Urothelium cell line (cell line): ENCODE measurements around the gene CHRNG.

Experiments used
- DNase-seq: peaks from one replicate; pipeline ENCODE4 v3.0.0; 2011; ENCODE audit warnings: low spot score, mixed read lengths
- FAIRE-seq: peaks from 2 replicates; lab custom pipeline; 2011; peaks lifted over from hg19 to GRCh38; lab: Jason Lieb, UNC

Gene CHRNG

DNA sequence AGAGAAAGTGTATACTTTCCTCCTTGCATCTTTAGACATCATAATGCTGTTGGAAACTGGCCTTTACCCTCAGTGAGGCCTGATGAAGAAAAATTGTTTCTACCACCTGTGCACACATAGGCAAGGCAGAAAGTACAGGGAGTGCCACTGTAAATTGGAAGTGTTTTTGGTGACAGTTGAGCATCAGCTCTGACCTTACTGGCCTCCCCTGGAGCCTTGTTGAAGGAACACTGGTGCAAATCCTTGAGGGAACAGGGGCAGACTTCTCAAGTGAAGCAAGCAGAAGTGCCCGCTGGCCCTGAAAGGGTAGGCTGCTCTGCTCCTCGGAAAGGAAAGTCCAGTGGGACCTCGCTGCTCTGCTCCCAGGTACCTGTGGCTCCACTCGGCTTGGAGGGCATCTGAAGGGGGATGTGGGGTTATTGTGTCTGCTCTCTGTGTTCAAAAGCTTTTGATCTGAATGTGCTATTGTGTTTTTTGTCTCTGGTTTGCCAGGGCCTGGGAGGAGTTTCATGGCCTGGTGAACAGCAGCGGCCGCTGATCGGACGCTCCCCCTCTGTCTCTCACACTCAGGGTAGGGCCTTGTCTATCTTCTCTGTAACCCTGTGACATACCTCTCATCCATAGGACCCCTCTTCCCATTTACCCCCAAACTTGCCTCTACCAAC lies 34.4 kb downstream of the CHRNG start:
- FAIRE-seq = no peak
- no peak for DNase-seq

DNA sequence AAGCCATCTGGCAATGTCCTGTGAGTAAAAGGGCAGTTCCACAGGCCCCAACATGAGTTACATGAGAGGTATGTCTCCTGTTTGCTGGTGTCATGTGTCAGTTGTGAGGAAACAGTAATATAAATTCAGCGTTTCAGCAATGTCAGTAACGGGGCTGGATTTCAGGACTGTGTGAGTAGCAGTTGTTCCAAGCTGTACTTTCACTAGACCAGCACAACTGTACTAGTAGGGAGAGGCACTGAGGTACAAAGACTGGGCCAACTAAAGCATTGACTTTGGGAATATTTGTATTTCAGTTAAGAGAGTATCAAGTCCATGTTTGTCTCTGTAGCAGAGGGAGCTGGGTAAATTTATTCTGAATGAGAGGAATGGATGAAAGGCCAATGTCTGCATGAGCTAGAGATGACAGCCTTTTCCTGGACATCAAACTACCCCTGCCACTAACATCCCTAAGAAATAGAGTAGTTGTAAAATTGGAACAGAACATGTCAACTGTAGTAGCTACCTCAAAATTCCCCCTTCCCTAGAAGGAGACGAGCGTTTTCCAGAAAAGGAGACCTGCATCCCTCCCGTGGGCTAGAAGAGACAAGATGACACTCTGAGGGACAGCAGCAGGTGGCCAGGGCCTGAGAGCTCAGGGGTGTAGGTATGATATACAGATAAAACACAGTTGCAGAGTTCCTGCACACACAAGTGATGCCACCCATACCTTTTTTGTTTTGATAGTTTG lies 35.3 kb downstream of the CHRNG start:
- DNase-seq (no peak), FAIRE-seq (no peak)

DNA sequence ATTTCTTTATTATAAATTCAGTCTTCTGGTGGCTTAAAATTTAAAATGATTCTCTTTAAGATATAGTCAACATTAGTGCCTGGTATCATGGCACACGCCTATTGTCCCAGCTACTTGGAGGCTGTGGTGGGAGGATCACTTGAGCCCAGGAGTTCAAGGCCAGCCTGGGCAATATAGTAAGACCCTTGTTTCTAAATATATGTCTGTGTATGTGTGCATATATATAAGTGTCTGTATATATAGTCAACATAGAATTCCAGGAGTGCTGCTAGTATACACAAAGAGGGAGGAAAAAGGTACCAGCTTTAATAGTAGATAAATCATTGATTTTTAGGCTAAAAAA lies 35.9 kb downstream of the CHRNG start:
- FAIRE-seq (no peak), DNase-seq (no peak)

DNA sequence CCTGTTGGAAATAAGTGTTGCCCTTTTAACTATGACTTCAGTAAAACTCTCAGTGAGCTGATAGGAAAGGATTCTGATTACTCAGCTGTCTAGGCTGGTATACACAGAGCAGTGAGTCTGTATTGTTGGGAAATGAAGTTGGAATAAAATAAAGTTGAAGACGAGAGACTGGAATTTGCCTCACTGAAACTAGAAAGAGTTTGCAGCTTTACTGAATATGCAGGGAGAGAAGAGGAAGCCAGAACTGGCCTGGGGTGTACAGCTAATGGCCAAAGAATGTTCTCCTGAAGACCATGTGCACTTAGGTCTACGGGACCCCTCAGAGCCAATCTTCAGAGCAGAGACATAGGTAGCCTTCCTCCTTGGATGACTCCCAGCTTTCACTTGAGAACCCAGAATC lies 37.5 kb downstream of the CHRNG start:
- no peak for DNase-seq
- no peak for FAIRE-seq

DNA sequence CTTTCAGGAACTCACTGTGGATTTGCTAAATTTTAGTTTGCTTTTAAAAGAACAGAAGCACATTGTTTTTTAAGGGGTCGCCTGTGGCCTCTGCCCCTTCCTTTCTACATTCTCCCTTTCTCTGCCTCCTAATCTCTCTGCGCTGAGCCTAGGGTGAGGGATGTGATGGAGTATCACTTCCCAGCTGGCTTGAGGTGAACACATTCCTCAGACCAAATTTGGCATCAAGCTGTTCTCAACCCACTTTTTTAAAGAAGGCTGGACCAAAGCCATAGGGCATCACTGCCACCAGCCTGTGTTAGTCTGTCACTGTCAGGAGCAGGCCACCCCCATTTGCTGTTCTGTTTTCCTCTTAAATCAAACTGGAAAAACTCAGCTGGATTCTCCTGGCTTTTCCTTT lies 38.3 kb downstream of the CHRNG start:
- FAIRE-seq = no peak

DNA sequence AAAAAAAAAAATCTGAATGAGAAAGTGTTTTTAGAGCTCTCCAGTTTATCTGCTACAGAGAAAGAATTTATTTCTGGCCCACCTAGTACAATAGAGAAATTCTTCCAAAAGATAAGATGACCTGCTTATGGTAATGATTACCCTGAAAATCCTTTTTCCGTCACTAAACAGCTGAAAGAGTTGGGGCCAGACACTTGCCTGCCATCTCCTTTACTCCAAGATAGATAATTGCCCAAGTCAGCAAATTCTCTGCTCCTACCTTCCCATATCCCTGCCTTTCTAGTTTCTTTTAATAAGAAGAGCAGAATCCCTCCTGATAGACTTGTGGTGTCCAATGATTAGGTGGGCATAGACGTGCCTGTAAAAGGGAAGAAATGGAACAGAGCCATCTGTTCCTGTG lies 39.1 kb downstream of the CHRNG start:
- DNase-seq (no peak), FAIRE-seq (no peak)

More for the DNA sequence above, 38.3 kb downstream of the CHRNG start:
- no peak for DNase-seq

DNA sequence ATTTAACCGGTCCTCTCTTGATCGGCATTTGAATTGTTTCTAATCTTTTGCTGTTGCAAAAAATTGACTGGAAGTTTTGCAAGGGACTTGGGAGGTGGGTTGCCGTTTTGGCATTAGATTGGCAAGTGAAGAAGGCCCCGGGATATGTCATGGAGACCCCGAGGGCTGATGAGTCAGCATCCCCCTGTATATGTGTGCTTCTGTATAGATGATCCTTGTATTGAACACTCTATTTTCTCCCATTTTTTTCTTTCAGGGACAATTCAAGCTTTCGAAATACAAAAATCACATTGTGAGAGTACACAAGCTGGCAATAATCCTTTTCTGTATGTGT lies 41.1 kb downstream of the CHRNG start:
- FAIRE-seq = no peak

DNA sequence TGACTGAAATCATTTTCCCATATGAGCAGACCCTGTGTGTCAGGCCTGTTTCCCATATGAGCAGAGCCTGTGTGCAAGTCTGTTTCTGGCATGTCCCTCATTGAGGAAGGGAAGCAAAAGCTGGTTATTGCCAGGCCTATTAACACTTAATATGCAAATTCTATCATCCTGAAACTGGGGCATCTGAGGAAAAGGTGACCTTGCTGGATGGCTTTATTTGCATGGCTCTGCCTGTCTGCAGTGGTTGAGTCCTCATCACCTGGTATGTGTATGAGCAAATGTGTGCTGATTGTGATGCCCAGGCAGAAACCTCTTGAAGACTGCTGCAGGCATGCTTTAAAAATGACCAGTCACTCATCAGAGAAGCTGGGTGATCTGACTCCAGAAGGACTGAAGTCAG lies 42.2 kb downstream of the CHRNG start:
- FAIRE-seq (no peak), DNase-seq (no peak)

More for the DNA sequence above, 41.1 kb downstream of the CHRNG start:
- DNase-seq = no peak

DNA sequence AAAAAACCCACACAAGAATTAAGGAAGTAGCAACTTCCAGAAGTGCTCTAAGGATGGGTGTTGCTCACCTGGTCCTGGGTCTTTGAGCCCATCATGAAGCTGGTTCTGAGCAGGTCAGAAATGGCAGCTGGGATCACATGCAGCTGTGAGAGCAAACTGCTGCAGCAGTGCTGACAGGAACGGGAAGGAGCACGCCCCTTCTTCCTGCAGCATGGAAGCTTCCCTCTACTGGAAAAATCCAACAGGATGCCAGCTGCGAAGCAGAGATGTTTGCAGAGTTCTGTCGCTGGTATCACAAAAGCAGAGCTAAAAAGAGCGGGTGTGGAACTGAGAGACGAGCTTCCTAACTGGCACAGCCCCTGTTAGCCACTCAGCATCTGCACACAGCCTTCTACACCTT lies 44.7 kb downstream of the CHRNG start:
- DNase-seq = no peak
- no peak for FAIRE-seq

DNA sequence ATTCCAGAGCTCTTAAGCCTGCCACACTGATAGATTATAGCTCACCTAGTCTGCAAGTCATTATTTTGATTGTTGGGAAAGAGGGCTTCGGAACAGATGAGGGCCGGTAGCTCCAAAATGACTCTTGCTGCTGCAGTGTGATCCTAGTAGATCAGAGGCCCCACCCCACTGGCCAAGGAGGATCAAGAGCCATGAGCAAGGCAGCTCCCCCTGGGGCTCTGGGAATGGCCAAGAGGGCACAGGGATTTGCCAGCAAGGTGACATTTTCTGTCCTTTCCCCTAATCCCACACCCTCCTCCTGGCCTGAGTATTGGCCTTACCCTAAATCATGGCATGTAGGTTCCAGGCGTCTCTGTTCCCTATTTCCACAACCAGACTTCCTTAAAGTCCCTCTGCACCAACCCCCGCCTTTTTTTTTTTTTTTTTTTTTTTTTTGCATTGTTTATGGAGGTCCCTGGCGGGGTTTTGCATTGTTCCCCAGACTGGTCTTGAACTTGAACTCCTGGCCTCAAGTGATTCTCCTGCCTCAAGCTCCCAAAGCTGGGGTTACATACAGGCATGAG lies 47.5 kb downstream of the CHRNG start:
- DNase-seq (no peak), FAIRE-seq (no peak)

DNA sequence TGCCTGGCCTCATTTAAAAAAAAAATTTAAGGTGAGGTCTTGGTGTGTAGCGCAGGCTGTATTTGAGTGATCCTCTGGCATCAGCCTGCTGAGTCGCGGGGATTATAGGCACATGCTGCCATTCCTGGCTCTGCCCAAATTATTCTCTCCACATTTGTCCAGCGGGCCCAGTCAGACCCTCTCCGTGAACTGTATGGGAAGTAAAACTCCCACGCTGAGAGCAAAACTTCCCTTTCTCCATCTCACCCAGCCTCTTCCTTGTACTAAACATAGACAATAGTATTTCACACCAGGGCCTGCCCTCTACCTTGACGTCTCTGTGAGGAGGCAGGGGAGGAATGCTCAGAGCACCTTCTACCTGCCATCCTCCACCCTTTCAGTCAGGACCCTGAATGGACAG lies 48.0 kb downstream of the CHRNG start:
- DNase-seq (no peak), FAIRE-seq (no peak)

DNA sequence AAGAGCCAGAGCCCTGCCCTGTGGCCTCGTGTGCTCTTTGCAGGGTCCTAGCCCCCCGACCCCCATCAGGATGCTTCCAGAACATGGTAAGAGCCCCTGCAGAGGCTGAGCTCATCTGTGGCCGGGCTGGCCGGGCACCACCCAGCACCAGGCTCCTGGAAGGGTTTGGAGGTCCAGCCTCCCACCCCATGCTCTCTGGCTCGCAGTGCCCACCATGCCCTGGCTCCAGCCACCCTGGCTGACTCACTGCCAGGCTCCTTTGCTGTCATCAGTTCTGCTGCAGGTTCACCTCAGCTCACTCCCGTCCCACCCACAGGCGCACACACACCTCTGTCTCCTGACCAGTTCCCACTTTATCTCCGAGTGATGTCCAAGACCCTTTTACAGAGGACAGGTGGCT lies 48.5 kb downstream of the CHRNG start:
- FAIRE-seq = no peak
- no peak for DNase-seq

DNA sequence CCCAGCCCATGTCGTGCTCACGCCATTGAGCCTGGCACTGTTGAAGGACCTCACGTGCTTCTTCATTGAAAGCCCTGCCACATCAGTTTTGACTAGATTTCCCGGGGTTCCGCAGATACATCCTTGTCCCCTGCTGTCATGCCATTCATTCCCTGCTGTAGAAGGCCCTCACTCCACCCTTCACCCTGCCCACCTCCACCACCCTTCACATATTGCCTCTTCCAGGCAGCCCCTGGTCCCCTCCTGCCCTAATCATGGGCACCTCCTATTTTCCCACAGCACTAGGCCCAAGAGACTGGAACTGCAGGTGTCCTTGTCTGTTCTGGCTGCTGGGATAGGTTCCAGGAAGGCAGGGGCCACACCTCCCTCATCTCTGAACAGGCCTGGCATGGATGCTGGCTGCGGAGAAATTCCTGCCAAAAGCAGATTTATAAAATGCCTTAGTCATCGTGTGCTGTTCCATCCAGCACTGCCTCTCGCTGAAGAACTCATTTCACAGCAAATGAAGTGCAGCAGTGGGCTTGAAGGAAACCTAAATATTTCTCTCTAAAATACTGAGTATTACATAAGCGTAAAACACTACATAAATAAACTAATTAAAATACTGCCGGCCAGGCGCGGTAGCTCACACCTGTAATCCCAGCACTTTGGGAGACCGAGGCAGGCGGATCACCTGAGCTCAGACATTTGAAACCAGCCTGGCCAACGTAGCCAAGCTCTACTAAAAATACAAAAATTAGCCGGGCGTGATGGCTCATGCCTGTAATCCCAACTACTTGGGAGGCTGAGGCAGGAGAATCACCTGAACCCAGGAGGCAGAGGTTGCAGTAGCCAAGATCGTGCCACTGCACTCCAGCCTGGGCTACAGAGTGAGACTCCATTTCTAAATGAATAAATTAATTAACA lies 49.4 kb downstream of the CHRNG start:
- peak; percentile 77 for FAIRE-seq
- DNase-seq = peak; percentile 78

DNA sequence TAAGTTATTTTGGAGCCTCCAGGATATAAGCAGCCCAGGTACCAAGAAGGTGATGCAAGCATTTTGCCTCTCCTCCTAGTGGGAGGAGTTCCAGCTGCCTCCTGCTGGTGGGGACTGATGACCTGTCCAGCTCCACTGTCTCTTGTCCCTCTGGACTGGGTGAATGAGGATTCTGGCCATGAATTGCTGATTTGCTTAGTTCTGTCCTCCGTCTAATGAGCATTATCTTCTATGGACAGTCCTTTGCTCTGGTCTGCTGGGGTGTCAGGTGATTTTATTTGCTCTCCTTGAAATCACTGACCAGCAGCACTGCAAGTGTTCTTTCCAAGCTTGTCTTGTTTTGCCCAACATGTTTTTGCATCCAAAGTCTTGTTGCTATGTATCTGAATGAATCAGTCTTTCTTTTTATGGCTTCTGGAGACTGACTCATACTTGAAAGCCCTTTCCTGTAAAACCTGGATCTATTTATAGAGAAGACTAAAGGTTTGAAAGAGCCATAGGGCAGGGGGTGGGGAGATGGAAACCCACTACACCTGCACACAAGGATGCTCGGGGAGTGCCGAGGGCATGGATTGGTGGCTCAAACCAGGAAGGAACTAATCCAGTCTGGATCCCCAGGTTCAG lies 53.4 kb downstream of the CHRNG start:
- FAIRE-seq = no peak
- peak; percentile 75 for DNase-seq

DNA sequence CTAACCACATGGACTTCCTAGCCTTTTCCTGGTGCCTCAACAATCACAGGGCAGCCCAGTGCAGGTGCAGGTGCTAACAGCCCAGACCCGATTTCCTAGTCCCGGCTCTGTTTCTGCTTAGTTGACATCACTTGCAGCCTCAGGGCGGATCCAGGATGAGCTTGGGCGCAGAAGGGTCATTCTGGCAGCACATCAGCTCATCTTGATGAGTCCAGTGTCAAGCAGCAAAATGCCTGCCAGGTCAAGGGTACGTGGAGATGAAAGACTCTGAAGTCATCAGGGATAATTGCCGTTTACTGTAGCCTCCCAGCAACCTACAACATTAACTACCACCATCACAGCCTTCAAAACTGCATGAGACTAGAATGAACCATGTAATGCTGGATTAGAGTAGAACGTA lies 54.5 kb downstream of the CHRNG start:
- DNase-seq = no peak
- FAIRE-seq = no peak
